PC-3 (cell line): ENCODE measurements around the gene BCAN.

ENCODE experiments used
- EZH2 ChIP-seq: fragments of 300-600 bp; sonication (generic); IDR thresholded peaks from one replicate; pipeline ENCODE4 v1.6.1; 2017; ENCODE audit warnings: antibody characterized with exemption, mild to moderate bottlenecking, low read length; ENCODE audit not compliant: unreplicated experiment
- TF ChIP-seq, protein P1 (sequence below): fragments of 300-600 bp; sonication (generic); conservative IDR thresholded peaks from 2 replicates; pipeline ENCODE4 v1.5.1; 2017; ENCODE audit warnings: antibody characterized with exemption, low read depth, mild to moderate bottlenecking, low read length

DNA sequence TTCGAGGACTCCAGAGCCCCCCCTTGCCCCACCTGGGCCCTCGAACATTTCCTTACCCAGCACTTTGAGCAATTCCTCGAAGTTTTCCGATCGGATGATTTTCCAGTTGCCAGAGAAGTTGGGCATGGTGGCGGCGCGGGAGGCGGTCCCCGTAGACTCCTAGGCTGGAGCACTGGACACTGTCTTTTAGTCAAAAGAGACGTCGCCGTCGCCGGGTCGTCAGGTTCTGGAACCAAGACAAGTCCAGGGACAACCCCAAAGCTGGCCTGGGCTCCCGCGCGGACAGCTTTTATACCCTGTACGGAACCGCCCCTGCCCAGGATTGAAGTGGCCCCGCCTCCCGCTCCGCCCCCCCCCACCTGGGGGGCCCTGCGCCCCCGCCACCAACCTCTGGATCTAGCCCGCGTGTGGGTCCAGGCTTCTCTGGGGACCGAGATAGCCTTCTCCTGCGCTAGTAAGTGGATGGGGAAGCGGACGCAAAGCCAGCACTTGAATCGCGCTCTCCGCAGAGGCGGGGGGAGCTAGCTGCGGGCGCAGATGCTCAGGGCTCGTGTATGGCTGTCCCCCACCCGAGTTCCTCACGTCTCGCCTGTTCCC, 63.5 kb downstream of the BCAN start, which contains the start of gene CRABP2:
- TF ChIP-seq, protein P1, sequence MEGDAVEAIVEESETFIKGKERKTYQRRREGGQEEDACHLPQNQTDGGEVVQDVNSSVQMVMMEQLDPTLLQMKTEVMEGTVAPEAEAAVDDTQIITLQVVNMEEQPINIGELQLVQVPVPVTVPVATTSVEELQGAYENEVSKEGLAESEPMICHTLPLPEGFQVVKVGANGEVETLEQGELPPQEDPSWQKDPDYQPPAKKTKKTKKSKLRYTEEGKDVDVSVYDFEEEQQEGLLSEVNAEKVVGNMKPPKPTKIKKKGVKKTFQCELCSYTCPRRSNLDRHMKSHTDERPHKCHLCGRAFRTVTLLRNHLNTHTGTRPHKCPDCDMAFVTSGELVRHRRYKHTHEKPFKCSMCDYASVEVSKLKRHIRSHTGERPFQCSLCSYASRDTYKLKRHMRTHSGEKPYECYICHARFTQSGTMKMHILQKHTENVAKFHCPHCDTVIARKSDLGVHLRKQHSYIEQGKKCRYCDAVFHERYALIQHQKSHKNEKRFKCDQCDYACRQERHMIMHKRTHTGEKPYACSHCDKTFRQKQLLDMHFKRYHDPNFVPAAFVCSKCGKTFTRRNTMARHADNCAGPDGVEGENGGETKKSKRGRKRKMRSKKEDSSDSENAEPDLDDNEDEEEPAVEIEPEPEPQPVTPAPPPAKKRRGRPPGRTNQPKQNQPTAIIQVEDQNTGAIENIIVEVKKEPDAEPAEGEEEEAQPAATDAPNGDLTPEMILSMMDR = no peak
- TF ChIP-seq EZH2 = no peak
